HL-60 (cell line): ENCODE results near the gene RYR2.

Experiments
- GABPA ChIP-seq: IDR thresholded peaks from 2 replicates; pipeline ENCODE4 v1.6.1; 2012; ENCODE audit warnings: low read depth
- POLR2AphosphoS5 ChIP-seq: IDR thresholded peaks from 2 replicates; pipeline ENCODE4 v1.6.1; 2012; ENCODE audit warnings: low read depth
- TF ChIP-seq, protein P1 (sequence below): IDR thresholded peaks from one replicate; pipeline ENCODE4 v1.5.1; 2011; ENCODE audit warnings: low read length, control low read depth, inconsistent platforms; ENCODE audit not compliant: insufficient read depth
- TF ChIP-seq, protein P2 (sequence below): IDR thresholded peaks from 2 replicates; pipeline ENCODE4 v1.6.1; 2012; ENCODE audit warnings: low read depth; ENCODE audit not compliant: insufficient replicate concordance

DNA sequence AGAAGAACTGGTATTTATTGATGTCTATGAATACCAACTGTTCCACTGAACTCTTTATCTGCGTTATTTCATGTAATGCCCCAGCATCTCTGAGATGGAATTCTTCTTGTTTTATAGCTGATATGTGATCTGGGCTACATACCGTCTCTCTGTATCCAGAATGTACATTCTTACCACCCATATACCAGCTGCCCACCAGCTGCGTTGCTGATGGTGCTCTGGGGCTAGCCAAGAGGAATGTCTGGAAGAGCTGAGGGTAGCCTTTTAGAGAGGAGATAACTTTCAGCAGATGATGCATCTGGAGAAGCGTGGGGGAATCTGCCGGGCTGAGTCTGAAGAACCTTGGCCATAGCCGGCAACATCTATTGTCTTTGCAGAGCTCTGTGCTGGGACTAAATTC lies 137.5 kb downstream of the RYR2 start:
- TF ChIP-seq, protein P1, sequence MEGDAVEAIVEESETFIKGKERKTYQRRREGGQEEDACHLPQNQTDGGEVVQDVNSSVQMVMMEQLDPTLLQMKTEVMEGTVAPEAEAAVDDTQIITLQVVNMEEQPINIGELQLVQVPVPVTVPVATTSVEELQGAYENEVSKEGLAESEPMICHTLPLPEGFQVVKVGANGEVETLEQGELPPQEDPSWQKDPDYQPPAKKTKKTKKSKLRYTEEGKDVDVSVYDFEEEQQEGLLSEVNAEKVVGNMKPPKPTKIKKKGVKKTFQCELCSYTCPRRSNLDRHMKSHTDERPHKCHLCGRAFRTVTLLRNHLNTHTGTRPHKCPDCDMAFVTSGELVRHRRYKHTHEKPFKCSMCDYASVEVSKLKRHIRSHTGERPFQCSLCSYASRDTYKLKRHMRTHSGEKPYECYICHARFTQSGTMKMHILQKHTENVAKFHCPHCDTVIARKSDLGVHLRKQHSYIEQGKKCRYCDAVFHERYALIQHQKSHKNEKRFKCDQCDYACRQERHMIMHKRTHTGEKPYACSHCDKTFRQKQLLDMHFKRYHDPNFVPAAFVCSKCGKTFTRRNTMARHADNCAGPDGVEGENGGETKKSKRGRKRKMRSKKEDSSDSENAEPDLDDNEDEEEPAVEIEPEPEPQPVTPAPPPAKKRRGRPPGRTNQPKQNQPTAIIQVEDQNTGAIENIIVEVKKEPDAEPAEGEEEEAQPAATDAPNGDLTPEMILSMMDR, result no peak
- TF ChIP-seq POLR2AphosphoS5 (no peak), GABPA (no peak)
- TF ChIP-seq, protein P2, sequence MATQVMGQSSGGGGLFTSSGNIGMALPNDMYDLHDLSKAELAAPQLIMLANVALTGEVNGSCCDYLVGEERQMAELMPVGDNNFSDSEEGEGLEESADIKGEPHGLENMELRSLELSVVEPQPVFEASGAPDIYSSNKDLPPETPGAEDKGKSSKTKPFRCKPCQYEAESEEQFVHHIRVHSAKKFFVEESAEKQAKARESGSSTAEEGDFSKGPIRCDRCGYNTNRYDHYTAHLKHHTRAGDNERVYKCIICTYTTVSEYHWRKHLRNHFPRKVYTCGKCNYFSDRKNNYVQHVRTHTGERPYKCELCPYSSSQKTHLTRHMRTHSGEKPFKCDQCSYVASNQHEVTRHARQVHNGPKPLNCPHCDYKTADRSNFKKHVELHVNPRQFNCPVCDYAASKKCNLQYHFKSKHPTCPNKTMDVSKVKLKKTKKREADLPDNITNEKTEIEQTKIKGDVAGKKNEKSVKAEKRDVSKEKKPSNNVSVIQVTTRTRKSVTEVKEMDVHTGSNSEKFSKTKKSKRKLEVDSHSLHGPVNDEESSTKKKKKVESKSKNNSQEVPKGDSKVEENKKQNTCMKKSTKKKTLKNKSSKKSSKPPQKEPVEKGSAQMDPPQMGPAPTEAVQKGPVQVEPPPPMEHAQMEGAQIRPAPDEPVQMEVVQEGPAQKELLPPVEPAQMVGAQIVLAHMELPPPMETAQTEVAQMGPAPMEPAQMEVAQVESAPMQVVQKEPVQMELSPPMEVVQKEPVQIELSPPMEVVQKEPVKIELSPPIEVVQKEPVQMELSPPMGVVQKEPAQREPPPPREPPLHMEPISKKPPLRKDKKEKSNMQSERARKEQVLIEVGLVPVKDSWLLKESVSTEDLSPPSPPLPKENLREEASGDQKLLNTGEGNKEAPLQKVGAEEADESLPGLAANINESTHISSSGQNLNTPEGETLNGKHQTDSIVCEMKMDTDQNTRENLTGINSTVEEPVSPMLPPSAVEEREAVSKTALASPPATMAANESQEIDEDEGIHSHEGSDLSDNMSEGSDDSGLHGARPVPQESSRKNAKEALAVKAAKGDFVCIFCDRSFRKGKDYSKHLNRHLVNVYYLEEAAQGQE, result no peak
